GM23248 (cell line): ENCODE measurements around the gene BBS2. TPM values are rescaled to one million over a fixed set of nuclear protein-coding genes. Genes with fewer than 3 reads are reported as not detected.

ENCODE experiments used
- DNase-seq: peaks from one replicate; pipeline ENCODE4 v3.0.0-alpha.2; 2015
- H2AFZ ChIP-seq: fragments of 200-600 bp; sonication (generic); 2 replicates; pipeline ENCODE4 v1.6.1; 2016; ENCODE audit warnings: antibody characterized with exemption
- H3F3A ChIP-seq: fragments of 200-600 bp; sonication (generic); 2 replicates; pipeline ENCODE4 v1.6.1; 2016; ENCODE audit warnings: mild to moderate bottlenecking, antibody characterized with exemption, mixed run types; ENCODE audit not compliant: insufficient read depth
- H3K27ac ChIP-seq: fragments of 200-600 bp; sonication (generic); 2 replicates; pipeline ENCODE4 v1.5.1; 2016; ENCODE audit warnings: mild to moderate bottlenecking
- H3K27me3 ChIP-seq: fragments of 200-600 bp; sonication (generic); replicated peaks from 2 replicates; pipeline ENCODE4 v1.6.1; 2016; ENCODE audit warnings: mild to moderate bottlenecking; ENCODE audit not compliant: insufficient read depth
- H3K36me3 ChIP-seq: fragments of 200-600 bp; sonication (generic); 2 replicates; pipeline ENCODE4 v1.6.1; 2016; ENCODE audit warnings: low read depth, mild to moderate bottlenecking
- H3K4me1 ChIP-seq: fragments of 200-600 bp; sonication (generic); 2 replicates; pipeline ENCODE4 v1.6.1; 2016; ENCODE audit warnings: mild to moderate bottlenecking; ENCODE audit not compliant: insufficient read depth
- H3K4me2 ChIP-seq: fragments of 200-600 bp; sonication (generic); one replicate; pipeline ENCODE4 v1.6.1; 2016; ENCODE audit warnings: mild to moderate bottlenecking; ENCODE audit not compliant: unreplicated experiment
- H3K4me3 ChIP-seq: fragments of 200-600 bp; sonication (generic); 2 replicates; pipeline ENCODE4 v1.5.1; 2016; ENCODE audit warnings: mild to moderate bottlenecking
- H3K79me2 ChIP-seq: fragments of 200-600 bp; sonication (generic); 2 replicates; pipeline ENCODE4 v1.6.1; 2016; ENCODE audit warnings: mild to moderate bottlenecking; ENCODE audit not compliant: insufficient read depth
- H3K9ac ChIP-seq: fragments of 200-600 bp; sonication (generic); 2 replicates; pipeline ENCODE4 v1.6.1; 2016; ENCODE audit warnings: mild to moderate bottlenecking
- H3K9me2 ChIP-seq: fragments of 200-600 bp; sonication (generic); 2 replicates; pipeline ENCODE4 v1.6.1; 2016; ENCODE audit warnings: mixed run types, mild to moderate bottlenecking, moderate library complexity; ENCODE audit not compliant: insufficient read depth
- H3K9me3 ChIP-seq: fragments of 200-600 bp; sonication (generic); one replicate; pipeline ENCODE4 v1.6.1; 2017; ENCODE audit warnings: low read depth
- H4K20me1 ChIP-seq: fragments of 200-600 bp; sonication (generic); 2 replicates; pipeline ENCODE4 v1.6.0; 2016; ENCODE audit not compliant: insufficient read depth
- EZH2 ChIP-seq: fragments of 200-600 bp; sonication (generic); IDR thresholded peaks from 2 replicates; pipeline ENCODE4 v1.6.1; 2018; ENCODE audit warnings: antibody characterized with exemption, mild to moderate bottlenecking; ENCODE audit not compliant: insufficient read depth, poor library complexity, severe bottlenecking
- EZH2phosphoT487 ChIP-seq: fragments of 200-600 bp; sonication (generic); IDR thresholded peaks from 2 replicates; pipeline ENCODE4 v1.6.1; 2018; ENCODE audit warnings: antibody characterized with exemption, moderate library complexity, mild to moderate bottlenecking, low read depth; ENCODE audit not compliant: insufficient read depth
- WGBS, 2 experiments: methylation state at CpG; one replicate each; pipeline ENCODE4 v1.1.6; 2015 to 2017; ENCODE audit warnings: low lambda C conversion rate in 2 of 2, low coverage in 1 of 2; ENCODE audit errors: missing lambda C conversion rate in 2 of 2; 5-methylcytosine and 5-hydroxymethylcytosine counted together
- in situ Hi-C: fragments of 300-500 bp; cut with MboI; formaldehyde crosslinking; loops from 2 replicates; pipeline ENCODE4 v1.15.0; 2020
- polyA plus RNA-seq: library from polyadenylated mRNA; unstranded; fragments of >200 nt; fragmentation: Nextera tagmentation; extraction: Ambion mirVana; gene quantifications from 2 replicates; pipeline ENCODE4 v1.2.1, GENCODE V29; 2016
- total RNA-seq: library from RNA; depleted of rRNA; stranded (reverse); fragments of >200 nt; shearing (Covaris generic); gene quantifications from 2 replicates; pipeline ENCODE4 v1.2.3, GENCODE V29; 2014

BBS2 gene
- total and polyA plus RNA-seq, 2 experiments from 2014 or later = 45.4 to 66.2 TPM

- Histone ChIP-seq H3K79me2 (no peaks in the 10 kb centered on the region), H3K9me3 (no peaks in the 10 kb centered on the region), H3K4me1 (no peaks in the 10 kb centered on the region), H3K9ac (no peak overlapping the region), H3K4me2 (no peak overlapping the region), H2AFZ (no peak overlapping the region), H3F3A (peaks cover 2% of the 10 kb centered on the region; the same call in 1 of the 2 replicates), H3K27me3 (no peaks in the 10 kb centered on the region), H4K20me1 (no peaks in the 10 kb centered on the region), H3K27ac (no peak overlapping the region), H3K4me3 (no peak overlapping the region), H3K9me2 (no peaks in the 10 kb centered on the region), H3K36me3 (no peaks in the 10 kb centered on the region)
- WGBS, 2 experiments = 28 to 63% methylated on average over 1 to 2 of the region's 2 CpGs
- in situ Hi-C loops = no loop called here
- TF ChIP-seq EZH2 (no peak), EZH2phosphoT487 (no peak)
- no peak for DNase-seq
These were observed 22.2 kb upstream of the BBS2 start for GRCh38 chr16:56542039-56542438.

GRCh38 chr16:56539656-56540055 is 19.8 kb upstream of the BBS2 start:
- no peak overlapping the region for H3K4me2 ChIP-seq
- 13 to 20% methylated on average over 4 of the region's 4 CpGs for WGBS, 2 experiments
- H3F3A ChIP-seq = no peaks in the 10 kb centered on the region
- H3K4me3 ChIP-seq = no peak overlapping the region
- H3K9ac ChIP-seq = no peak overlapping the region
- H3K9me2 ChIP-seq = no peaks in the 10 kb centered on the region
- no peak for DNase-seq
- in situ Hi-C loops = no loop called here
- no peaks in the 10 kb centered on the region for H3K9me3 ChIP-seq
- H4K20me1 ChIP-seq = no peaks in the 10 kb centered on the region
- H3K79me2 ChIP-seq = no peaks in the 10 kb centered on the region
- H3K27ac ChIP-seq = no peak overlapping the region
- no peaks in the 10 kb centered on the region for H3K4me1 ChIP-seq
- TF ChIP-seq EZH2 (no peak), EZH2phosphoT487 (no peak)
- no peak overlapping the region for H2AFZ ChIP-seq
- no peaks in the 10 kb centered on the region for H3K36me3 ChIP-seq
- no peaks in the 10 kb centered on the region; the same call in 1 of the 2 replicates for H3K27me3 ChIP-seq

GRCh38 chr16:56538331-56538730 is 18.5 kb upstream of the BBS2 start:
- Histone ChIP-seq H3K79me2 (no peaks in the 10 kb centered on the region), H3K9me2 (no peaks in the 10 kb centered on the region), H3K36me3 (no peaks in the 10 kb centered on the region), H2AFZ (no peak overlapping the region), H3K27me3 (peaks cover 4% of the 10 kb centered on the region; the same call in 1 of the 2 replicates), H4K20me1 (no peaks in the 10 kb centered on the region), H3K9me3 (no peaks in the 10 kb centered on the region), H3K4me3 (no peak overlapping the region), H3K27ac (no peak overlapping the region), H3F3A (no peaks in the 10 kb centered on the region), H3K4me2 (no peak overlapping the region), H3K4me1 (no peaks in the 10 kb centered on the region), H3K9ac (no peak overlapping the region)
- DNase-seq = no peak
- in situ Hi-C loops = no loop called here
- no peak for TF ChIP-seq EZH2phosphoT487
- TF ChIP-seq EZH2 = no peak
- 80 to 85% methylated on average over 7 of the region's 7 CpGs for WGBS, 2 experiments

GRCh38 chr16:56534847-56535383 is 15.1 kb upstream of the BBS2 start:
- H3K27me3 ChIP-seq = peaks cover 4% of the 10 kb centered on the region; the same call in 1 of the 2 replicates
- 59 to 61% methylated on average over 8 of the region's 8 CpGs for WGBS, 2 experiments
- no peak overlapping the region for H2AFZ ChIP-seq
- no peak overlapping the region for H3K4me2 ChIP-seq
- no peaks in the 10 kb centered on the region for H3K36me3 ChIP-seq
- in situ Hi-C loops = no loop called here
- no peak overlapping the region for H3K27ac ChIP-seq
- DNase-seq = no peak
- no peak overlapping the region for H3K4me3 ChIP-seq
- H3K4me1 ChIP-seq = no peaks in the 10 kb centered on the region
- no peaks in the 10 kb centered on the region for H4K20me1 ChIP-seq
- TF ChIP-seq EZH2 = no peak
- TF ChIP-seq EZH2phosphoT487 = no peak
- H3K79me2 ChIP-seq = no peaks in the 10 kb centered on the region
- H3K9me3 ChIP-seq = no peaks in the 10 kb centered on the region
- no peaks in the 10 kb centered on the region for H3K9me2 ChIP-seq
- H3K9ac ChIP-seq = no peak overlapping the region
- H3F3A ChIP-seq = no peaks in the 10 kb centered on the region
